Mammary epithelial cell (primary cell): ENCODE data around the gene FGG.

Source experiments
- EZH2 ChIP-seq: IDR thresholded peaks from 2 replicates; pipeline ENCODE4 v1.6.1; 2012; ENCODE audit warnings: low read length, inconsistent platforms, borderline replicate concordance
- TF ChIP-seq, protein P1 (sequence below), 2 donors: IDR thresholded peaks in 1 of 2; conservative IDR thresholded peaks in 1 of 2; 2 replicates each; pipeline ENCODE4 v1.5.1; 2011 to 2012; ENCODE audit warnings: inconsistent platforms in 2 of 2, low read length in 2 of 2, mild to moderate bottlenecking in 2 of 2, control low read depth in 1 of 2, low read depth in 1 of 2; ENCODE audit not compliant: insufficient read depth in 1 of 2; ENCODE audit errors: extremely low read depth in 1 of 2

DNA sequence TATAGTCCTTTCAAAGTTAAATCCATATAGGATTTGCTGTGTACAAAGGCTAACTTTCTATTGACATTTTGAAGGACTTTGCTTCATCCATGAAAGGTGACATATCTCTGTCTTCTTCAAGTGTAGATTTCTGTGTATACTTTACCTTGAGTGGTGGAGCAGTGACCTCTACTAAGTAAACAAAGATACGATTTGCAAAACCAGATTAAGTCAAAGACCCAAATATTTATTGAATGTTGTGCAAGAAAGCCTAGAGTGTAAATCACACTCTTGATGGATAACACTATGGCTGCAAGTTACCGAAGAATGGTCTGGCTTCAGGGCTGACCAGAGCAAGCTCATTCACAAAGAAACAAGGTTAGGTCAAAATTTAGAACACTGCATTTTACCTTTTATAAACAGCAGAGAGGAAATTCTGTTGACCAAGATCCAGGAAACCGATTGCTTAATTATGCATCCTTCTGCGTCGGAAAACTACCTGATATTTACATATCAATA lies 5.4 kb upstream of the FGG start:
- no peak for TF ChIP-seq EZH2
- TF ChIP-seq, protein P1, sequence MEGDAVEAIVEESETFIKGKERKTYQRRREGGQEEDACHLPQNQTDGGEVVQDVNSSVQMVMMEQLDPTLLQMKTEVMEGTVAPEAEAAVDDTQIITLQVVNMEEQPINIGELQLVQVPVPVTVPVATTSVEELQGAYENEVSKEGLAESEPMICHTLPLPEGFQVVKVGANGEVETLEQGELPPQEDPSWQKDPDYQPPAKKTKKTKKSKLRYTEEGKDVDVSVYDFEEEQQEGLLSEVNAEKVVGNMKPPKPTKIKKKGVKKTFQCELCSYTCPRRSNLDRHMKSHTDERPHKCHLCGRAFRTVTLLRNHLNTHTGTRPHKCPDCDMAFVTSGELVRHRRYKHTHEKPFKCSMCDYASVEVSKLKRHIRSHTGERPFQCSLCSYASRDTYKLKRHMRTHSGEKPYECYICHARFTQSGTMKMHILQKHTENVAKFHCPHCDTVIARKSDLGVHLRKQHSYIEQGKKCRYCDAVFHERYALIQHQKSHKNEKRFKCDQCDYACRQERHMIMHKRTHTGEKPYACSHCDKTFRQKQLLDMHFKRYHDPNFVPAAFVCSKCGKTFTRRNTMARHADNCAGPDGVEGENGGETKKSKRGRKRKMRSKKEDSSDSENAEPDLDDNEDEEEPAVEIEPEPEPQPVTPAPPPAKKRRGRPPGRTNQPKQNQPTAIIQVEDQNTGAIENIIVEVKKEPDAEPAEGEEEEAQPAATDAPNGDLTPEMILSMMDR (conservative IDR thresholded peaks at IDR 0.05 in 1 of 2, IDR thresholded peaks at IDR 0.05 in 1 of 2; ENCODE audit: extremely low read depth in 1 of 2, insufficient read depth in 1 of 2, low read depth in 1 of 2, low read length in 2 of 2): no peak
